ENCODE measurements around the gene ITPK1.

DNA sequence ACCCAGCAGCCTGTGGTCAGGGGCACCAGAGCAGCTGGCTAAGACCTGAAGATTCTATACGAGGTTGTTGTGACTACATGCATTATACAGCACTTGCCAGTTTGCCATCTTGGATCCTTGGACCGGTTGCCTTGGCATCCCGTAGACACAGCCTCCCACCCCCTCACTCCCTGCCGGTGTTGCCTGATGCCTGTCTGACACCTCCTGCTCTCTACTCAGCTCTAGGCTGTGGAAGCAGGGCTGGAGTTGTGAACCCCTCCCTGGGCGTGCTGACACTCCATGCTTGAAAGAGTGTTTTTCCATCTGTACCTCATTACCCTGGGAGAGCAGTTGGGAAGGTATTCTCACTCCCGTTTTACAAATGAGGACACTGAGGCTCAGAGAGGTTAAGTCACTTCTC, 190.3 kb downstream of the ITPK1 start:
- TF ChIP-seq CTCF (IDR thresholded peaks at IDR 0.05; ENCODE audit: extremely low read depth in 1 of 2, insufficient read depth in 1 of 2, low read depth in 1 of 2, low read length in 2 of 2) (no peak), MYC (IDR thresholded peaks at IDR 0.05; ENCODE audit: low read depth, low read length) (no peak), POLR2A (IDR thresholded peaks at IDR 0.05; ENCODE audit: low read depth, low read length) (no peak), EZH2 (IDR thresholded peaks at IDR 0.05; ENCODE audit: borderline replicate concordance, low read depth, low read length, severe bottlenecking) (no peak), JUN (IDR thresholded peaks at IDR 0.05; ENCODE audit: borderline replicate concordance, insufficient read depth, insufficient read length, low read depth) (no peak), FOS (IDR thresholded peaks at IDR 0.05; ENCODE audit: borderline replicate concordance, insufficient read depth, low read length) (no peak), POLR2AphosphoS5 (IDR thresholded peaks at IDR 0.05; ENCODE audit: insufficient read depth, low read depth, low read length) (no peak)
